HepG2 (cell line): Measurements from ENCODE around the gene TYMS. TPM values are rescaled to one million over a fixed set of nuclear protein-coding genes. Genes with fewer than 3 reads are reported as not detected.

Experiments used
- ATAC-seq: fragments of 200-7000 bp; cut with Tn5 transposase; 3 replicates; pipeline ENCODE4 v1.9.1; 2020; ENCODE audit warnings: mild to moderate bottlenecking, moderate library complexity
- BruUV-seq: library from RNA; stranded (reverse); fragments of 400-500 nt; replicated peaks from 2 replicates; lab custom pipeline; 2021; lab: Mats Ljungman, UMichigan
- CTCF ChIA-PET: fragments of 300-600 bp; formaldehyde crosslinking; extraction: SDS; loops from one replicate; lab custom pipeline; 2021; ENCODE audit warnings: low total read pairs, inconsistent platforms, low intra/inter-chr PET ratio; lab: Yijun Ruan, JAX
- POLR2A ChIA-PET: fragments of 350-600 bp; sonication (Branson Sonifier 250); formaldehyde crosslinking; loops from one replicate; lab custom pipeline; 2020; ENCODE audit warnings: antibody characterized with exemption, inconsistent platforms; lab: Yijun Ruan, JAX
- DNase-seq: peaks from one replicate; pipeline ENCODE4 v3.0.0-alpha.2; 2015; ENCODE audit warnings: low spot score
- FAIRE-seq: peaks from 3 replicates; lab custom pipeline; 2011; peaks lifted over from hg19 to GRCh38; lab: Jason Lieb, UNC
- H2AFZ ChIP-seq: one replicate; pipeline ENCODE4 v1.6.1; 2011; ENCODE audit warnings: low read length, inconsistent platforms
- H3K27ac ChIP-seq: fragments of 300-600 bp; 3 replicates; pipeline ENCODE4 v1.8.0; 2011; ENCODE audit warnings: mixed run types, mild to moderate bottlenecking, mixed read lengths, low read length, inconsistent platforms; ENCODE audit not compliant: insufficient read depth; ENCODE audit errors: extremely low read length
- H3K27me3 ChIP-seq, 2 experiments: fragments of 200-600 bp in 1 of 2; 2 replicates in 1 of 2; 3 replicates in 1 of 2; pipeline versions ENCODE4 v1.6.0 to v1.8.0; 2011; ENCODE audit warnings: low read length in 2 of 2, mild to moderate bottlenecking in 2 of 2, moderate library complexity in 2 of 2, inconsistent platforms in 1 of 2; ENCODE audit not compliant: insufficient read depth in 2 of 2, control insufficient read depth in 1 of 2
- H3K36me3 ChIP-seq, 2 experiments: fragments of 200-600 bp in 1 of 2; replicated peaks in 1 of 2; 2 replicates in 1 of 2; 3 replicates in 1 of 2; pipeline versions ENCODE4 v1.5.1 to v1.8.0; 2011; ENCODE audit warnings: low read length in 2 of 2, inconsistent platforms in 1 of 2; ENCODE audit not compliant: insufficient read depth in 2 of 2, control insufficient read depth in 1 of 2
- H3K4me1 ChIP-seq: 2 replicates; pipeline ENCODE4 v1.5.1; 2012; ENCODE audit warnings: low read length, inconsistent platforms; ENCODE audit not compliant: insufficient read depth
- H3K4me2 ChIP-seq: 2 replicates; pipeline ENCODE4 v1.6.0; 2011; ENCODE audit warnings: low read depth, low read length, inconsistent platforms
- H3K4me3 ChIP-seq, 3 experiments: fragments of 200-600 bp in 1 of 3; sonication (generic), shearing (Covaris generic) in 1 of 3; replicated peaks in 1 of 3; 2 replicates each; pipeline ENCODE4 v1.5.1; 2011 to 2016; ENCODE audit warnings: low read length in 3 of 3, inconsistent platforms in 2 of 3, low read depth in 2 of 3, mild to moderate bottlenecking in 2 of 3, control low read depth in 1 of 3, mixed read lengths in 1 of 3; ENCODE audit not compliant: insufficient read depth in 1 of 3
- H3K79me2 ChIP-seq: one replicate; pipeline ENCODE4 v1.6.1; 2011; ENCODE audit warnings: low read length, inconsistent platforms; ENCODE audit not compliant: insufficient read depth
- H3K9ac ChIP-seq: 2 replicates; pipeline ENCODE4 v1.6.0; 2011; ENCODE audit warnings: mild to moderate bottlenecking, low read depth, low read length, inconsistent platforms; ENCODE audit not compliant: insufficient read depth
- H3K9me3 ChIP-seq: 2 replicates; pipeline ENCODE4 v1.5.1; 2012; ENCODE audit warnings: mild to moderate bottlenecking, low read length
- H4K20me1 ChIP-seq: 2 replicates; pipeline ENCODE4 v1.6.0; 2011; ENCODE audit warnings: inconsistent platforms, mild to moderate bottlenecking, low read length, moderate library complexity; ENCODE audit not compliant: insufficient read depth
- HOXA5 ChIP-seq: sonication (generic); formaldehyde crosslinking; IDR thresholded peaks from 2 replicates; pipeline ENCODE4 v1.4.0; 2020; ENCODE audit warnings: missing genetic modification reagents
- KAT8 ChIP-seq: IDR thresholded peaks from 2 replicates; pipeline ENCODE4 v1.6.1; 2016; ENCODE audit warnings: missing genetic modification reagents, missing compliant biosample characterization
- MAFK ChIP-seq, 2 experiments: IDR thresholded peaks in 1 of 2; conservative IDR thresholded peaks in 1 of 2; 2 replicates each; pipeline ENCODE4 v1.6.1; 2011; ENCODE audit warnings: improper control_type of control experiment in 2 of 2, low read length in 2 of 2
- NFE2 ChIP-seq: sonication (generic); formaldehyde crosslinking; IDR thresholded peaks from 2 replicates; pipeline ENCODE4 v1.4.0; 2020; ENCODE audit warnings: missing genetic modification reagents
- NKX3-1 ChIP-seq: sonication (generic); formaldehyde crosslinking; IDR thresholded peaks from 2 replicates; pipeline ENCODE4 v1.5.0; 2020; ENCODE audit warnings: missing genetic modification reagents
- SNAI1 ChIP-seq: sonication (generic); formaldehyde crosslinking; IDR thresholded peaks from 2 replicates; pipeline ENCODE4 v1.5.0; 2020; ENCODE audit warnings: mild to moderate bottlenecking, missing genetic modification reagents, borderline replicate concordance
- SOX5 ChIP-seq: IDR thresholded peaks from 2 replicates; pipeline ENCODE4 v1.6.1; 2016; ENCODE audit warnings: borderline replicate concordance
- TOPORS ChIP-seq: sonication (generic); formaldehyde crosslinking; IDR thresholded peaks from 2 replicates; pipeline ENCODE4 v1.8.0; 2023; ENCODE audit warnings: mild to moderate bottlenecking, missing genetic modification reagents
- ZNF205 ChIP-seq: IDR thresholded peaks from 2 replicates; pipeline ENCODE4 v1.6.1; 2018; ENCODE audit warnings: missing biosample characterization, missing genetic modification reagents
- ZNF280B ChIP-seq: sonication (generic); formaldehyde crosslinking; IDR thresholded peaks from 2 replicates; pipeline ENCODE4 v1.5.0; 2020; ENCODE audit warnings: missing genetic modification reagents, mild to moderate bottlenecking, borderline replicate concordance
- ZNF687 ChIP-seq: sonication (generic); formaldehyde crosslinking; IDR thresholded peaks from 2 replicates; pipeline ENCODE4 v1.5.1; 2020; ENCODE audit warnings: mild to moderate bottlenecking, missing genetic modification reagents, moderate library complexity
- ZNF766 ChIP-seq: sonication (generic); formaldehyde crosslinking; IDR thresholded peaks from 2 replicates; pipeline ENCODE4 v1.5.0; 2020; ENCODE audit warnings: missing genetic modification reagents, borderline replicate concordance
- WGBS: methylation state at CpG from one replicate; pipeline ENCODE4 v1.1.6; 2017; ENCODE audit warnings: low lambda C conversion rate; 5-methylcytosine and 5-hydroxymethylcytosine counted together
- in situ Hi-C: cut with HindIII; loops from 2 replicates; pipeline ENCODE4 v1.10.0; 2017; ENCODE audit warnings: low pct_unique_long_range_greater_than_20kb; ENCODE audit not compliant: extremely low pct_ligation_motif_present
- intact Hi-C: fragments of 100-400 bp; cut with micrococcal nuclease; formaldehyde crosslinking; loops from one replicate; pipeline ENCODE4 v1.10.0; 2022; ENCODE audit not compliant: unreplicated experiment
- polyA plus RNA-seq, 8 experiments: library from polyadenylated mRNA; depleted of rRNA in 3 of 8; stranded (reverse) in 7 of 8; unstranded in 1 of 8; fragments of >200 nt; fragmentation: Illumina TruSeq in 4 of 8; extraction: Trizol in 4 of 8; gene quantifications; 2 replicates each; pipeline versions ENCODE4 v1.2.1 to v1.2.3, GENCODE V29; 2011 to 2016; ENCODE audit warnings: low read depth in 4 of 8, missing spikeins in 1 of 8, mixed read lengths in 1 of 8; ENCODE audit not compliant: insufficient read depth in 1 of 8
- total RNA-seq, 5 experiments: library from RNA; depleted of rRNA; stranded (reverse); fragments of >200 nt; fragmentation: Illumina TruSeq; extraction: Trizol; gene quantifications; 2 replicates each; pipeline ENCODE4 v1.2.3, GENCODE V29; 2016; ENCODE audit warnings: low read depth in 1 of 5
- TF ChIP-seq, protein P1 (sequence below): IDR thresholded peaks from 2 replicates; pipeline ENCODE4 v1.6.1; 2016

Gene TYMS
- total and polyA plus RNA-seq, 2 of the 13 experiments (the other 11 are each of a cell fraction or from before 2014, with no cell fraction given): 80.1 to 106 TPM

DNA sequence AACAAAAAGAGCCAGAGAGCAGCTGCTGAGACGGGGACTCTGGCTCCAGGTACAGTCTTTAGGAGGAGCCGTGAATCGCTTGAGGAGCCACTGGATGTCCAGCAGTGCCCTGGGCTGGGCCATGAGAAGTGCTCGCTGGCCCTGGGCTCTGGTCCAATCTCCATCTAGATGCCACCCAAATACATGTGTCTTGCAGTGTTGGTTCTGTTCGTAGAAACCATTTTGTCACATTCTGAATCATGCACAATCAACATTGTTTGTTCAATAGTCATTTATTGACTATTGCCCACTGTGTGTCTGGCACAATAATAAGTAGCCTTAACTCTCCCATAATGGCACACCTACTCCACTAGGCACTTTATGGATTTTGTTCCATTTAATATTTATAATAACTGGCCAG lies 26.1 kb downstream of the TYMS start:
- 83% methylated on average over 1 of the region's 5 CpGs for WGBS
- ChIA-PET POLR2A (interaction anchor here (1.0 to 1.5 kb wide), 4 partner anchors 9 to 29 kb away, joined by 3 to 8 read pairs (median 6); partner anchors contain the start of gene ENOSF1), CTCF (no interaction called here)
- H3K9ac ChIP-seq: no peak overlapping the region; the same call in 1 of the 2 replicates
- no peak for DNase-seq
- ATAC-seq: peak; percentile 23
- H3K4me1 ChIP-seq: peaks cover 31% of the 10 kb centered on the region
- intact Hi-C loops: no loop called here
- 0 out of 2 replicates have a peak, but pooled peaks have one; percentile 4 for TF ChIP-seq ZNF687 (CRISPR knock-in tag)
- no peak for TF ChIP-seq SNAI1 (CRISPR knock-in tag)
- FAIRE-seq: no peak
- no TSS peak for BruUV-seq
- peaks cover 27 to 53% of the 10 kb centered on the region in 2 experiments; a peak in 4 of 5 replicates for H3K36me3 ChIP-seq
- H2AFZ ChIP-seq: no peak overlapping the region
- H3K4me3 ChIP-seq: no peak overlapping the region
- in situ Hi-C loops: no loop called here
- H3K27me3 ChIP-seq: no peaks in the 10 kb centered on the region
- no peaks in the 10 kb centered on the region for H3K9me3 ChIP-seq
- H3K79me2 ChIP-seq: no peaks in the 10 kb centered on the region
- peaks cover 8% of the 10 kb centered on the region; the same call in 1 of the 2 replicates for H4K20me1 ChIP-seq
- 0 out of 2 replicates have a peak overlapping the region, but pooled peaks have one; percentile 38 for H3K4me2 ChIP-seq
- H3K27ac ChIP-seq: peak overlapping the region; percentile 55

GRCh38 chr18:685438-685837 lies 28.0 kb downstream of the TYMS start:
- H3K36me3 ChIP-seq: peaks cover 25 to 54% of the 10 kb centered on the region in 2 experiments
- peaks cover 5% of the 10 kb centered on the region; the same call in 1 of the 2 replicates for H4K20me1 ChIP-seq
- intact Hi-C loops (no loop called here), in situ Hi-C loops (no loop called here)
- ChIA-PET CTCF (no interaction called here), POLR2A (no interaction called here)
- DNase-seq (no peak), ATAC-seq (no peak), FAIRE-seq (no peak)
- no peak overlapping the region for H2AFZ ChIP-seq
- H3K27ac ChIP-seq: no peak overlapping the region
- no peaks in the 10 kb centered on the region for H3K9me3 ChIP-seq
- H3K79me2 ChIP-seq: no peaks in the 10 kb centered on the region
- no peak overlapping the region for H3K9ac ChIP-seq
- H3K4me1 ChIP-seq: peaks cover 31% of the 10 kb centered on the region
- 94% methylated on average over 3 of the region's 3 CpGs for WGBS
- no peak overlapping the region for H3K4me2 ChIP-seq
- no peak overlapping the region for H3K4me3 ChIP-seq
- TSS peak; percentile 25 for BruUV-seq
- H3K27me3 ChIP-seq: no peaks in the 10 kb centered on the region
- TF ChIP-seq NKX3-1 (CRISPR knock-in tag) (no peak), ZNF280B (no peak), ZNF205 (CRISPR knock-in tag) (no peak), SOX5 (no peak), HOXA5 (no peak), TOPORS (no peak), ZNF766 (CRISPR knock-in tag) (no peak), KAT8 (CRISPR knock-in tag) (no peak), NFE2 (no peak), MAFK (conservative IDR thresholded peaks at IDR 0.05 in 1 of 2, IDR thresholded peaks at IDR 0.05 in 1 of 2; ENCODE audit: low read length in 2 of 2) (no peak)
- TF ChIP-seq, protein P1, sequence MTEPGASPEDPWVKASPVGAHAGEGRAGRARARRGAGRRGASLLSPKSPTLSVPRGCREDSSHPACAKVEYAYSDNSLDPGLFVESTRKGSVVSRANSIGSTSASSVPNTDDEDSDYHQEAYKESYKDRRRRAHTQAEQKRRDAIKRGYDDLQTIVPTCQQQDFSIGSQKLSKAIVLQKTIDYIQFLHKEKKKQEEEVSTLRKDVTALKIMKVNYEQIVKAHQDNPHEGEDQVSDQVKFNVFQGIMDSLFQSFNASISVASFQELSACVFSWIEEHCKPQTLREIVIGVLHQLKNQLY (CRISPR knock-in tag): no peak
